ENCODE results near the gene RAB11FIP5.
A peak's percentile ranks its signal among the peaks of the same experiment; 100 is the strongest.

RAB11FIP5 gene

GRCh38 chr2:73085691-73086090 is 27.1 kb downstream of the RAB11FIP5 start:
- no peak overlapping the region for H3K4me3 ChIP-seq (ENCODE audit: control insufficient read depth, low read depth, low read length)
- DNase-seq (ENCODE audit: low read depth) = no peak
- TF ChIP-seq CTCF (IDR thresholded peaks at IDR 0.05; ENCODE audit: control insufficient read depth, insufficient read depth, low read depth, low read length, missing control alignments) = peak; percentile 97

DNA sequence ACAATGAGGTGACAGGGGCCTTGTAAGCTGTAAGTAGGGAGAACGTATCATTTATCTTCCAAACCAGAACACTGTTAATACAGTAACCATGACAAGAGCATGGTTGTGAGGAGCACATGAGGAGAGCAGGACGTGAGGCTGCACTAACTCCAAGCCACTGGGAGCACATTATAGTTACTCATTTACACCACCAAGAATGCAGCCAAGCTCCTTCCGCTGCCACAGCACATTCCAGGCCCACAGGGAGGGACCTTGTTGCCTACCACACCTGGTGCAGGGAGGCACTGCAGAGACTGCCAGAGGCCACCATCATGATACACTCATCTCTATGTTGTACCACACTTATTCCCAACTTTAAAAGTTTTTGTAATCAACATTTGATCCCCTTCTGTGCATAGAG is 27.8 kb downstream of the RAB11FIP5 start:
- no peak for TF ChIP-seq CTCF (IDR thresholded peaks at IDR 0.05; ENCODE audit: control insufficient read depth, insufficient read depth, low read depth, low read length, missing control alignments)
- DNase-seq (ENCODE audit: low read depth) = no peak
- H3K4me3 ChIP-seq (ENCODE audit: control insufficient read depth, low read depth, low read length) = no peak overlapping the region

- no peak for DNase-seq (ENCODE audit: low read depth)
- H3K4me3 ChIP-seq (ENCODE audit: control insufficient read depth, low read depth, low read length) = no peak overlapping the region
- no peak for TF ChIP-seq CTCF (IDR thresholded peaks at IDR 0.05; ENCODE audit: control insufficient read depth, insufficient read depth, low read depth, low read length, missing control alignments)
These were observed 28.6 kb downstream of the RAB11FIP5 start for GRCh38 chr2:73083886-73084800.

- H3K4me3 ChIP-seq (ENCODE audit: control insufficient read depth, low read depth, low read length) = no peak overlapping the region
- no peak for TF ChIP-seq CTCF (IDR thresholded peaks at IDR 0.05; ENCODE audit: control insufficient read depth, insufficient read depth, low read depth, low read length, missing control alignments)
- DNase-seq (ENCODE audit: low read depth) = no peak
These were observed 30.0 kb downstream of the RAB11FIP5 start for GRCh38 chr2:73082523-73083410.

GRCh38 chr2:73081181-73081671 is 31.5 kb downstream of the RAB11FIP5 start:
- no peak overlapping the region for H3K4me3 ChIP-seq (ENCODE audit: control insufficient read depth, low read depth, low read length)
- no peak for TF ChIP-seq CTCF (IDR thresholded peaks at IDR 0.05; ENCODE audit: control insufficient read depth, insufficient read depth, low read depth, low read length, missing control alignments)

DNA sequence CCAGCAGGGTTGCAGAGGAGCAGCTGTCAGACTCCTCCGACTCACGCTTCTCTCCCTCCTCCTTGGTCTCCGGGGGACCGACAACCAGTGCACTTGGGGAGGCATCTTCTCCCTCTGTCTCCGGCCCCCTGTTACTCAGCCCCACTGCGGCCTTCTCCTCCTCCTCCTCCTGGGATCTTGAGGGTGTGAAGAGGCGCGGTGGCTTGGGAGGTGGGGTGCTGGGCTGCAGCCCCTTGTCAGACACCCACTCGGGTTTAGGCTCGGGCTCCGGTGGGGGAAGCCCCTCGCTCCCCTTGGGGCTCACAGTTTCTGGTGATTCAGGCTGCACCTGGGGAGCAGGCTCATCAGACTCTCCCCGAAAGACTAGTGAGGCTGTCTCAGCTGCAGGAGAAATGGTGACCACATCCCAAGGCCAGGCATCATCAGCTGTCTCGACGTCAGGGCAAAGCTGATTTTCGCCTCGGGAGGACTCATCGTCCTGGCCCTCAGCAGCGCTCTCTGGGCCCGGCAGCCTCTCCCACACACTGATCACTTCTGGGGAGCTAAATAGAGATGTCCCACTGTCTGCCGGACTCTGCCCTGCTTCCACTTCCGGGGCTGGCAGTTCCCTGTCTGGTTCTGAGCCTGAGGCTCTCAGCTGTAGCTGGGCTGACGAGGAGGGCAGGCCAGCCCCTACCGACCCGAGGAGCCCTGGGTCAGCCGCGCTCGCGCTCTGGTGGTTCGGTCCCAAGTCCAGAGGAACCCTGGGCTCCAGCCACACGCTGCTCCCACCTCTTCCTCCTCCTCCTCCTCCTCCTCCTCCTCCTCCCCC is 32.2 kb downstream of the RAB11FIP5 start:
- DNase-seq (ENCODE audit: low read depth) = no peak
- TF ChIP-seq CTCF (IDR thresholded peaks at IDR 0.05; ENCODE audit: control insufficient read depth, insufficient read depth, low read depth, low read length, missing control alignments) = no peak
- no peak overlapping the region for H3K4me3 ChIP-seq (ENCODE audit: control insufficient read depth, low read depth, low read length)

More at GRCh38 chr2:73081181-73081671, 31.5 kb downstream of the RAB11FIP5 start:
- DNase-seq (ENCODE audit: low read depth) = no peak

All from AG09309 (cell line).